HG03457 (cell line): ENCODE data around the gene ARL15.

Source experiments
- ATAC-seq: cut with Tn5 transposase; IDR thresholded peaks from one replicate; pipeline ENCODE4 v1.9.1; 2021; ENCODE audit warnings: moderate number of reproducible peaks; ENCODE audit not compliant: unreplicated experiment

Gene ARL15

GRCh38 chr5:53917826-53918225, 392.5 kb downstream of the ARL15 start:
- ATAC-seq: no peak

DNA sequence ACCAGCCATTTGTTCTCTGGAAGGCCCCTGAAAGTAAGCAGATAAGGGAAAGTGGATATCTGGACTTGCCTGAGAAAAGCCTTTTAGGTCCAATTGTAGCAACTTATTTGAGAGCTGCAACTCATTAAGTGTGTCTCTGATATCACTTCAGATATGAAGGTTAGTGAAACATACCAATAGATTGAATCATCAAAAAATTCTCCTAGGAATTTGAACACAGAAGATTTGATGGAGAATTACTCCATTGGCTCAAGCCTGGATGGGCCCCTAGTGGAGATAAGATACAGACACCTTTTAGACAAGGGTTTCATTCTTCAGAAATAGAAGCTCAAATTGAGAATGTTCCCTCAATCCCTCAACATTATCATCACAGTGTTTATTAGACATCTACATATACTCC, 393.3 kb downstream of the ARL15 start:
- ATAC-seq: no peak

DNA sequence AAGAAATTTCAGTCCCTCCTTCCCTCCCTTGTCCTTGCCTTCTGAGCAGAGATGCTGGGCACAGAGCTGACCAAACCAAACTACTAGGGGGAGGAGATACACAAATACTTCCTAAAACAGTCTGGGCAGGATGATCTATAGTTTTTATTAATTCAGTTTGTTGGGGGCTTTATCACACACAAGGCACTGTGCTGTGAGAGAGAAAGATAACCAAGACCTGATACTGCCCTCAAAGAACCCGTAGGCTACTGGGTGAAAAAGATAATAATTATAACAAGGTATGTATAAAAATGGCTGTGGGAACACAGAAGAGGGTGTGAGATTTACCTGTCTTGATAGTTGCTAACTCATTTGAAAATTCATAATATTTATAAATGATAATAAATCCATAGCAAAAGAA, 395.3 kb downstream of the ARL15 start:
- ATAC-seq: no peak

GRCh38 chr5:53913941-53914340, 396.4 kb downstream of the ARL15 start:
- no peak for ATAC-seq

GRCh38 chr5:53908757-53909156, 401.6 kb downstream of the ARL15 start:
- no peak for ATAC-seq

GRCh38 chr5:53907827-53908226, 402.5 kb downstream of the ARL15 start:
- ATAC-seq: no peak

DNA sequence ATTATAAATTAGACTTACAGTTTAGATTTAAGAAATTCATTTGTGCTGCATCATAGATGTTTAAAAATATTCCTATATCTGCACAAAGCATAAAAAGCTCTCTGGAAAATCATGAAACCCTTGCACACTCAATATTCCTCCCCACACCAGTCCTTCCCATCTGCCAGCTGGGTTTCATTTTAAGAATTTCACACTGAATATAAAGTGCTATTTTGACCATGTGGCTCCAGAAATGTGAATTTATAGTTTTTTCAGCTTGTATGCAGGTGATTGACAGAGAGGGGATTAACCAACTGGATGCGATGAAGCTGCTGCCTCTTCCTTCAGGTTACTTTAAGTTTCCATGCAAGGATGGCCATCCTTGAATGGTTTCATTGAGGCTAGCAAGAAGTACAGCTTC, 403.6 kb downstream of the ARL15 start:
- no peak for ATAC-seq

DNA sequence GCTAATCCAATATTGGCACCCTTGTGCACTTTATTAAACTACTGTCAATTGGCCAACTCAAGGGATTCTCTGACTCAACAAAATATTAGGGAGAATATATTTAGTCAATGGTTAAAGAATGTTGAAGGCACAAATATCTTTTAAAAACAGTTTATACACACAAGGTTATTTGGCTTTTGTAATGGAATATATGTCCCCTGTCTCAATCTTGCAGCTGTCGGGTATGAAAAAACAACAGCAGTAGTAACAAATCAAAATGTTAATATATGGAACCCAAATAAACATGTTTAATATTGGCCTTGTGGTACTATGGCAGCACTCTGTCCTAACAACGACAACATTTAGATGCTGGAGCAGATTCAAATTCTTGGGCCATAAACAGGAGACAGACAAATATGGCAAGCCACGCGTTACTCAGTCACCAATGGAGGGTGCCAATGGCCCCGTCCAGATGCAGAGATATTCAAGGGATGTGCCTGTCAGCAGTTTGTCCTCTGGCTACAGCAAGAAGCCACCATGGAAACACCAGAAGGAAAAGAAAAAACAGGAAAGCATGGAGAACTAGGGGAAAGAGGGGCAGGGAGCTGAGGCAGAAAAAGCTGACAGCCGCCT, 408.0 kb downstream of the ARL15 start:
- ATAC-seq: no peak

DNA sequence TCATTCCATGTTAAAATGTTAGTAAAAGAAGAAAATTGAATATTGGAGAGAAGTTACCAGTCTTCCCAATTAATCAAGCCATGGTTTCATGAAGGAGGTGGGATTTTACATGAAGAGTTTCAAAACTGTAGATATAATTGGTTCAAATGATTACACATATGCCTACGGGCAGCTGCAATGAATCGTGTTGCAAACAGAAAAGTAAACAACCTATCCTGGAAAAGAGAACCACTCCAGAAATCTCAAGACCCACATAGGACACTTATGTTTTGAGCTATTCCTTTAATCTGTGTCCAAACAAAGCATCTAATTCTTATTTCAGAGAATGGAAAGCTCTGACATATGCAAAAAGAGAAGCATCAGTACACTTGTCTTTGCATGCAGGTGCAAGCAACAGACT, 409.7 kb downstream of the ARL15 start:
- no peak for ATAC-seq

DNA sequence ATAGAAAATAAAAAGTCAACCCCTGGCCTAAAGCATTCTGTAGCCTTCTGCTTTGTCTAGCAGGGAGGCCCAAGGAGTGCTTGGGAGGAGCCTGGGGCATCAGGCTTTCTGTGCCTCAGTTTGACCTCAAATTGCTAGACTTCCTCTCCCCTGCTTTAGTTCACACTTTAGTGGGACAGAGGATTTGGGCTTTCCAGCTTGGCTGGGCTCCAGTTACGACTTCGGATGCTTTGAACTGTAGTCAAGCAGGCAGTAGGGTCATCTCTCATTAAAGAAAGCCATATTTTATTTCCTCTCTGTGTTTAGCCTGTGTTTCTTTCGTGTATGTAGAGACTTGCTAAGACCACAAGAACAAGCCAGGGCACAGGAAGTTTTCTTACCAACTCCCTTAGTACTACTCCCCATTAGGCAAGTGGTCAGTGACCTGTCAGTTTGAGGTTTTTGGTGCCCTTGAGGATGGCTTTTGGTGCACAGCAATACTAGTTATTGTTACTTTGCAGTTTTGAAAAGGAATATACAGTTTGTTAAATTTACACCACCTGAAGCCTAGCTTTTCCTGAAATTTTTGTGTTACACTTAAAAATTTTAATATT, 415.2 kb downstream of the ARL15 start:
- ATAC-seq: no peak

DNA sequence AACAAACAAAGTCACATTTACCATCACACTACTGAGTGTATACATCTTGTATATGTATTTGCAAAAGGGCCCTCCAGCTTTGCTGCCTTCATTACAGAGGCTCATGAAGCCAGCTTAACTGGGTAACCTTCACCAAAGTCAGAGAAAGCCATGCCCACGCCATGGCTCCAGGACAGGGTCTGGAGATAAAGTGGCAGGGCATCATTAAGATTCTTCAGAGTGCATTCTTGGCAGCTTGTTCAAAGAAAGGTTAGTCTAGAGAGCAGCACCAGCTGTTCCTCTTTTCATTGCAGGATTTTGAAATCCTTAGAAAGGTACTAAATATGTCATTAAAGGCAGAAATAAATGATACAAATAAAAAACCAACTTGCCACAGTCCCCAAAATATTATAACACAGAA, 416.7 kb downstream of the ARL15 start:
- ATAC-seq: no peak

GRCh38 chr5:53892224-53892623, 418.1 kb downstream of the ARL15 start:
- ATAC-seq: no peak

GRCh38 chr5:53891159-53891558, 419.2 kb downstream of the ARL15 start:
- no peak for ATAC-seq

- ATAC-seq: no peak
Observed at GRCh38 chr5:53890490-53890889, 419.9 kb downstream of the ARL15 start.

DNA sequence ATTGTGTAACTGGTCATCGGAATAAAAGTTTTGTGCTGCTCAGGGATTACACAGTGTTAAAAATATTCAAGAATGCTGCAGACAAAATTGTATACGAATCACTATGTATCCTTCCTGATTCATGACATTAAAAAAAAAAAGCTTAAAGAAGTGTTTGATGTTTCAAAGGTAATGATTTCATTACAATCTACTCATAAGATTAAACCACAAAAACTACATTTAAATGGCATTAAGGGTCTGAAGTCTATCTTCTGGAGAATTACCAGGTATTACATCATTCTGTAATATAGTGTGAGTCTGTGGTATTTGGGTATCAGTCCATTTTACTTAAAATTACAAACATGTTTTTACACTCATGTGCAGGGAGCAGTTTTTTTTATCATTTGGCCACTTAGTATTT, 425.5 kb downstream of the ARL15 start:
- no peak for ATAC-seq

DNA sequence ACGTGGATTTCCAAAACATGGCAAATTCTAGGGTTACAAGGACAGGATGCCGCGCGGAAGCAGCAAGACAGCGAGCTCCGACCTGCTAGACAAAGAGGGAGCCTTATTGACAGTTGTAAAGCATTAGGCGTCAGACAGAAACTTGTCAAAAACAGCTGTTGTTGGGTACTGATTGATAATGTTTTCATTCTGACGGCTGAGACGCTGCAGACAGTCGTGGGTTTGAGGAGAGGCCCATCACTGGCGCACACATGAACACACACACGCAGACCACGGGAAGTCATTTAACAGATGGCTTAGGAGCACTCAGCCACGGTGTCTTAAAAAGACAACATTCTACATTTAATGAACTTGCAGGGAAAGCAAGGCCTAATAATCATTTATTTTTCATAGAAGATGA, 426.0 kb downstream of the ARL15 start:
- no peak for ATAC-seq

DNA sequence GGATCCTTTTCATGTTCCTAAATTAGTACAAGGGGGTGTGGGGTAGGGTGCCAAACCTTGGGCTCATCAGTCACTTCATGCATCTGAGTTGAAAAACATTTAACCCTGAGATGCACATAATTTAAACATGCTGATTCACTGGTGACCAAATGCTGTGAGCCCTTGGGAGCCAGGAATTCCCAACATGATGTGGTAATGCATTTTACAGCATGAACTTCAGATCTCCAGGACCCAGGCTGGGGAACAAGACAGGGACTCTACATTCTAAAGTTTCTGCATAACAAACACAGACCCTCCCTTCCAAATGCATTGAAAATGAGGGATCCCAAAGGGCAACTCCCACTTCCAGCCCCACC, 427.7 kb downstream of the ARL15 start:
- ATAC-seq: no peak

- ATAC-seq: no peak
Observed at GRCh38 chr5:53882006-53882675, 428.2 kb downstream of the ARL15 start.

- no peak for ATAC-seq
Observed at GRCh38 chr5:53879708-53880323, 430.6 kb downstream of the ARL15 start.

GRCh38 chr5:53878015-53878414, 432.4 kb downstream of the ARL15 start:
- no peak for ATAC-seq

DNA sequence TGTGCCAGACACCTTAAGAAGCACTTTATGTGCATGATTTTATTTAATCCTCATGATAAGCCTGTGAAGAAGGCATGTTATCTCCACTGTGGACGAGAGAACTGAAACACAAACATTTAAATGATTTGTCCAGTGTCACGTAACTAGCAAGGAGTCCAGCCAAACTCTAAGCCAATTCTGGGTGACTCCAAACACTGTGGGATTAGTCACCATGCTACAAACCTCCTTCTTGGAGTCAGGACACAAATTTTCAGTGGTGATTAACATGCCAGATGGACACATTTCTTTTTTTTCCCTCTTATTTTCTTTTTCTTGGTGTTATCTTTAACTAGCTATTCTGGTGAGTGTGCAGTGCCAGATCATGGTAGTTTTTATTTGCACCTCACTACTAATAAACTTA, 433.1 kb downstream of the ARL15 start:
- ATAC-seq: no peak

GRCh38 chr5:53874409-53874808, 436.0 kb downstream of the ARL15 start:
- no peak for ATAC-seq
